ENCODE measurements around the gene CCL4L2.
"Not testable (repeated sequence)": the region's sequence is repeated elsewhere in the genome, so short reads cannot be mapped to it uniquely, and the experiment has no call there.

Gene CCL4L2

GRCh38 chr17:36195434-36196130, 15.3 kb upstream of the CCL4L2 start:
- no peaks in the 10 kb centered on the region for H3K9me3 ChIP-seq (replicated peaks in 1 of 11)

GRCh38 chr17:36196131-36196486, 14.8 kb upstream of the CCL4L2 start:
- Histone ChIP-seq H3K4me3 (peak overlapping the region in 9 of 10 experiments; percentile 34 to 69 (median 59); a peak in 19 of 20 replicates), H3K27ac (peak overlapping the region; percentile 91 to 99 (median 97)), H4K20me1 (no peaks in the 10 kb centered on the region), H3K36me3 (peaks cover 0 to 14% (median 5%) of the 10 kb centered on the region in 11 experiments; a peak in 7 of 22 replicates), H3K4me2 (peak overlapping the region; percentile 78 to 98 (median 93)), H3K9ac (peak overlapping the region; percentile 80 to 94 (median 88)), H3K9me3 (replicated peaks in 1 of 11) (no peaks in the 10 kb centered on the region), H3K27me3 (no peaks in the 10 kb centered on the region), H3K4me1 (peaks cover 70 to 99% (median 93%) of the 10 kb centered on the region in 10 experiments)
- no peak for TF ChIP-seq Cebpa-rat (IDR thresholded peaks at IDR 0.05)

More at GRCh38 chr17:36195434-36196130, 15.3 kb upstream of the CCL4L2 start:
- Histone ChIP-seq H3K9ac (peak overlapping the region; percentile 80 to 94 (median 88)), H3K4me3 (peak overlapping the region; percentile 7 to 69 (median 58); a peak in 19 of 20 replicates), H3K4me1 (peaks cover 75 to 99% (median 93%) of the 10 kb centered on the region in 10 experiments), H3K36me3 (peaks cover 0 to 14% (median 5%) of the 10 kb centered on the region in 11 experiments; a peak in 7 of 22 replicates), H4K20me1 (no peaks in the 10 kb centered on the region), H3K4me2 (peak overlapping the region; percentile 78 to 98 (median 93)), H3K27me3 (no peaks in the 10 kb centered on the region), H3K27ac (peak overlapping the region; percentile 91 to 99 (median 97))
- no peak for TF ChIP-seq Cebpa-rat (IDR thresholded peaks at IDR 0.05)

GRCh38 chr17:36197387-36197703, 13.5 kb upstream of the CCL4L2 start:
- H3K36me3 ChIP-seq: peaks cover 0 to 14% (median 5%) of the 10 kb centered on the region in 11 experiments; a peak in 7 of 22 replicates
- H3K27me3 ChIP-seq: no peaks in the 10 kb centered on the region
- H3K9ac ChIP-seq: peak overlapping the region; percentile 80 to 94 (median 88)
- H3K4me3 ChIP-seq: peak overlapping the region in 8 of 10 experiments; percentile 22 to 69 (median 59); a peak in 10 of 20 replicates
- H4K20me1 ChIP-seq: no peaks in the 10 kb centered on the region
- H3K4me2 ChIP-seq: peak overlapping the region; percentile 78 to 98 (median 93)
- H3K9me3 ChIP-seq (replicated peaks in 1 of 11): no peaks in the 10 kb centered on the region
- TF ChIP-seq Cebpa-rat (IDR thresholded peaks at IDR 0.05): no peak
- H3K27ac ChIP-seq: peak overlapping the region; percentile 91 to 99 (median 97)
- H3K4me1 ChIP-seq: peaks cover 69 to 99% (median 93%) of the 10 kb centered on the region in 10 experiments

GRCh38 chr17:36198831-36199465, 11.9 kb upstream of the CCL4L2 start:
- Histone ChIP-seq H3K9ac (peak overlapping the region; percentile 64 to 85 (median 70); a peak in 20 of 22 replicates), H3K27me3 (no peaks in the 10 kb centered on the region), H3K36me3 (peaks cover 0 to 14% (median 5%) of the 10 kb centered on the region in 11 experiments; a peak in 7 of 22 replicates), H4K20me1 (no peaks in the 10 kb centered on the region), H3K4me2 (peak overlapping the region; percentile 60 to 96 (median 91)), H3K4me3 (peak overlapping the region in 2 of 10 experiments; percentile 8 to 24; a peak in 4 of 20 replicates), H3K4me1 (peaks cover 71 to 97% (median 91%) of the 10 kb centered on the region in 10 experiments), H3K27ac (peak overlapping the region; percentile 91 to 99 (median 97)), H3K9me3 (replicated peaks in 1 of 11) (no peaks in the 10 kb centered on the region)
- no peak for TF ChIP-seq Cebpa-rat (IDR thresholded peaks at IDR 0.05)

- H4K20me1 ChIP-seq; H3K27me3 ChIP-seq; H3K9me3 ChIP-seq (replicated peaks in 1 of 11); H3K36me3 ChIP-seq; H3K4me3 ChIP-seq: not testable (repeated sequence)
- peak overlapping the region in 10 of 11 experiments; percentile 6 to 99 (median 96); a peak in 16 of 22 replicates for H3K27ac ChIP-seq
- peaks cover 74 to 95% (median 90%) of the 10 kb centered on the region in 10 experiments for H3K4me1 ChIP-seq
- H3K9ac ChIP-seq: peak overlapping the region in 3 of 11 experiments; percentile 17 to 32 (median 31); a peak in 7 of 22 replicates
- peak overlapping the region; percentile 39 to 96 (median 76); a peak in 21 of 22 replicates for H3K4me2 ChIP-seq
Measured at GRCh38 chr17:36201102-36201501, 9.8 kb upstream of the CCL4L2 start.

- H3K27me3 ChIP-seq; H3K36me3 ChIP-seq; H4K20me1 ChIP-seq; H3K4me3 ChIP-seq; H3K9me3 ChIP-seq (replicated peaks in 1 of 11): not testable (repeated sequence)
- Histone ChIP-seq H3K4me1 (peaks cover 74 to 95% (median 90%) of the 10 kb centered on the region in 10 experiments), H3K9ac (peak overlapping the region in 3 of 11 experiments; percentile 17 to 32 (median 31); a peak in 6 of 22 replicates), H3K4me2 (peak overlapping the region; percentile 39 to 96 (median 76)), H3K27ac (peak overlapping the region in 10 of 11 experiments; percentile 6 to 99 (median 58); a peak in 18 of 22 replicates)
Measured at GRCh38 chr17:36201506-36201905, 9.4 kb upstream of the CCL4L2 start.

GRCh38 chr17:36203335-36203734, 7.5 kb upstream of the CCL4L2 start:
- H3K27me3 ChIP-seq: no peaks in the 10 kb centered on the region
- H3K9ac ChIP-seq: peak overlapping the region in 7 of 11 experiments; percentile 17 to 38 (median 23); a peak in 6 of 22 replicates
- no peaks in the 10 kb centered on the region for H3K9me3 ChIP-seq (replicated peaks in 1 of 11)
- H3K27ac ChIP-seq: peak overlapping the region in 10 of 11 experiments; percentile 5 to 99 (median 58); a peak in 15 of 22 replicates
- H3K36me3 ChIP-seq: no peaks in the 10 kb centered on the region
- peaks cover 66 to 90% (median 87%) of the 10 kb centered on the region in 10 experiments for H3K4me1 ChIP-seq
- no peaks in the 10 kb centered on the region for H4K20me1 ChIP-seq
- no peak for TF ChIP-seq Cebpa-rat (IDR thresholded peaks at IDR 0.05)
- H3K4me2 ChIP-seq: peak overlapping the region; percentile 39 to 96 (median 76)
- H3K4me3 ChIP-seq: no peak overlapping the region

GRCh38 chr17:36204724-36205500, 6.0 kb upstream of the CCL4L2 start:
- H3K4me2 ChIP-seq: peak overlapping the region; percentile 48 to 84 (median 70); a peak in 18 of 22 replicates
- H3K9me3 ChIP-seq (replicated peaks in 1 of 11): no peaks in the 10 kb centered on the region
- TF ChIP-seq Cebpa-rat (IDR thresholded peaks at IDR 0.05): no peak
- no peaks in the 10 kb centered on the region for H3K36me3 ChIP-seq
- peak overlapping the region in 2 of 11 experiments; percentile 3 to 12; a peak in 1 of 22 replicates for H3K9ac ChIP-seq
- peak overlapping the region in 4 of 11 experiments; percentile 22 to 69 (median 56); a peak in 9 of 22 replicates for H3K27ac ChIP-seq
- H3K4me1 ChIP-seq: peaks cover 61 to 82% (median 81%) of the 10 kb centered on the region in 10 experiments
- H3K4me3 ChIP-seq: no peak overlapping the region
- H3K27me3 ChIP-seq: no peaks in the 10 kb centered on the region
- H4K20me1 ChIP-seq: no peaks in the 10 kb centered on the region
